GM18951 (cell line): ENCODE results near the gene POLDIP2.

Experiments used
- POLR2A ChIP-seq: IDR thresholded peaks from 4 replicates; pipeline ENCODE4 v1.6.1; 2011; ENCODE audit warnings: mild to moderate bottlenecking; ENCODE audit not compliant: insufficient read length, insufficient read depth; ENCODE audit errors: extremely low read depth
- in situ Hi-C: fragments of 300-500 bp; cut with MboI; formaldehyde crosslinking; loops from one replicate; pipeline ENCODE4 v1.12.0; 2022; ENCODE audit warnings: low sequenced_read_pairs, mixed read lengths, inconsistent platforms; ENCODE audit not compliant: unreplicated experiment

Gene POLDIP2

GRCh38 chr17:28395968-28396367 lies 38.6 kb upstream of the POLDIP2 start:
- no peak for TF ChIP-seq POLR2A
- in situ Hi-C loops = no loop called here

- no peak for TF ChIP-seq POLR2A
- in situ Hi-C loops = no loop called here
These were observed 38.1 kb upstream of the POLDIP2 start for GRCh38 chr17:28395426-28395825.

GRCh38 chr17:28394337-28395116 lies 37.2 kb upstream of the POLDIP2 start:
- no peak for TF ChIP-seq POLR2A
- in situ Hi-C loops = no loop called here

GRCh38 chr17:28392491-28392890 lies 35.2 kb upstream of the POLDIP2 start:
- in situ Hi-C loops = no loop called here
- TF ChIP-seq POLR2A = no peak

- in situ Hi-C loops = no loop called here
- no peak for TF ChIP-seq POLR2A
These were observed 34.1 kb upstream of the POLDIP2 start for GRCh38 chr17:28391401-28391800.

GRCh38 chr17:28390984-28391383 lies 33.7 kb upstream of the POLDIP2 start:
- in situ Hi-C loops = no loop called here
- no peak for TF ChIP-seq POLR2A

- in situ Hi-C loops = no loop called here
- TF ChIP-seq POLR2A = no peak
These were observed 33.2 kb upstream of the POLDIP2 start for GRCh38 chr17:28390563-28390962.

GRCh38 chr17:28390141-28390540 lies 32.8 kb upstream of the POLDIP2 start:
- TF ChIP-seq POLR2A = no peak
- in situ Hi-C loops = no loop called here

GRCh38 chr17:28388106-28388505 lies 30.8 kb upstream of the POLDIP2 start:
- in situ Hi-C loops = no loop called here

GRCh38 chr17:28386391-28386790 lies 29.1 kb upstream of the POLDIP2 start:
- TF ChIP-seq POLR2A = no peak
- in situ Hi-C loops = no loop called here

More at GRCh38 chr17:28388106-28388505, 30.8 kb upstream of the POLDIP2 start:
- no peak for TF ChIP-seq POLR2A

- in situ Hi-C loops = no loop called here
- TF ChIP-seq POLR2A = no peak
These were observed 28.1 kb upstream of the POLDIP2 start for GRCh38 chr17:28385406-28385805.

GRCh38 chr17:28385037-28385400 lies 27.7 kb upstream of the POLDIP2 start:
- in situ Hi-C loops = no loop called here
- TF ChIP-seq POLR2A = no peak

GRCh38 chr17:28384281-28385036 lies 27.1 kb upstream of the POLDIP2 start:
- in situ Hi-C loops = no loop called here
- peak; percentile 68 for TF ChIP-seq POLR2A
